ENCODE measurements around the gene KSR2.
"Not testable (repeated sequence)": the region's sequence is repeated elsewhere in the genome, so short reads cannot be mapped to it uniquely, and the experiment has no call there.

KSR2 gene

GRCh38 chr12:117967512-117967911, 1.3 kb downstream of the KSR2 start:
- no peak for DNase-seq

- no peak for DNase-seq
These were observed 1.7 kb downstream of the KSR2 start for GRCh38 chr12:117967043-117967442.

- no peak for DNase-seq
These were observed 2.3 kb downstream of the KSR2 start for GRCh38 chr12:117966511-117966910.

- DNase-seq, result no peak
These were observed 5.0 kb downstream of the KSR2 start for GRCh38 chr12:117963836-117964235.

- no peak for DNase-seq
These were observed 31.9 kb downstream of the KSR2 start for GRCh38 chr12:117936722-117937484.

GRCh38 chr12:117933545-117933944, 35.2 kb downstream of the KSR2 start:
- no peak for DNase-seq

GRCh38 chr12:117926391-117926899, 42.3 kb downstream of the KSR2 start:
- DNase-seq, result no peak

GRCh38 chr12:117921929-117922777, 46.6 kb downstream of the KSR2 start:
- no peak for DNase-seq

- DNase-seq, result no peak
These were observed 49.3 kb downstream of the KSR2 start for GRCh38 chr12:117919479-117919878.

- DNase-seq, result no peak
These were observed 54.1 kb downstream of the KSR2 start for GRCh38 chr12:117914686-117915085.

GRCh38 chr12:117912756-117913155, 56.0 kb downstream of the KSR2 start:
- no peak for DNase-seq

GRCh38 chr12:117908411-117908810, 60.4 kb downstream of the KSR2 start:
- DNase-seq, result no peak

GRCh38 chr12:117907108-117907689, 61.6 kb downstream of the KSR2 start:
- no peak for DNase-seq

- no peak for DNase-seq
These were observed 64.7 kb downstream of the KSR2 start for GRCh38 chr12:117904051-117904450.

GRCh38 chr12:117903110-117903840, 65.5 kb downstream of the KSR2 start:
- DNase-seq, result no peak

GRCh38 chr12:117901631-117902030, 67.2 kb downstream of the KSR2 start:
- peak; percentile 29 for DNase-seq

GRCh38 chr12:117900561-117900960, 68.2 kb downstream of the KSR2 start:
- DNase-seq, result no peak

GRCh38 chr12:117897372-117898161, 71.2 kb downstream of the KSR2 start:
- no peak for DNase-seq

- no peak for DNase-seq
These were observed 72.8 kb downstream of the KSR2 start for GRCh38 chr12:117896009-117896408.

GRCh38 chr12:117892441-117892840, 76.3 kb downstream of the KSR2 start:
- DNase-seq, result no peak

GRCh38 chr12:117891265-117891664, 77.5 kb downstream of the KSR2 start:
- not testable (repeated sequence) for DNase-seq

GRCh38 chr12:117890644-117891043, 78.1 kb downstream of the KSR2 start:
- DNase-seq, result no peak
